ENCODE measurements around the gene TYRP1.

DNA sequence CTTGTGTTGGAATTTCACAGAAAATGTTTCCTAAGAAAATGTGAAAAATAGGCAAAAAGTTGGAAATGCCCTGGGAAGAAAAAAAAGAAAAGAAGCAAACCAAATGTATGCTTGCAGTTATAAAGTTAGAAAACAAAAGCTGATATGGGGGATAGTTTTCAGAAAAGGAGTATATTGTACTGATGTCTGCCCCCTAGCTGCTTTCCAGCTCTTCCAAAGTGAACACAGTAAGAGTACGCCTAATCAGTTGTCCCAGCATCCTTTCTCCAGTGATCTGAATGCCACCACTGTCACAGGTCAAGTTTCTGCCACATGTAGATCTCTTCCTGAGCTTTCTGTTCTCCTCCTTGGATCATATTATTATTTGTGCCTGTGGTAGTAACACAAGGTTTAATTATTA is 5.8 kb downstream of the TYRP1 start:
- TF ChIP-seq, protein P1, sequence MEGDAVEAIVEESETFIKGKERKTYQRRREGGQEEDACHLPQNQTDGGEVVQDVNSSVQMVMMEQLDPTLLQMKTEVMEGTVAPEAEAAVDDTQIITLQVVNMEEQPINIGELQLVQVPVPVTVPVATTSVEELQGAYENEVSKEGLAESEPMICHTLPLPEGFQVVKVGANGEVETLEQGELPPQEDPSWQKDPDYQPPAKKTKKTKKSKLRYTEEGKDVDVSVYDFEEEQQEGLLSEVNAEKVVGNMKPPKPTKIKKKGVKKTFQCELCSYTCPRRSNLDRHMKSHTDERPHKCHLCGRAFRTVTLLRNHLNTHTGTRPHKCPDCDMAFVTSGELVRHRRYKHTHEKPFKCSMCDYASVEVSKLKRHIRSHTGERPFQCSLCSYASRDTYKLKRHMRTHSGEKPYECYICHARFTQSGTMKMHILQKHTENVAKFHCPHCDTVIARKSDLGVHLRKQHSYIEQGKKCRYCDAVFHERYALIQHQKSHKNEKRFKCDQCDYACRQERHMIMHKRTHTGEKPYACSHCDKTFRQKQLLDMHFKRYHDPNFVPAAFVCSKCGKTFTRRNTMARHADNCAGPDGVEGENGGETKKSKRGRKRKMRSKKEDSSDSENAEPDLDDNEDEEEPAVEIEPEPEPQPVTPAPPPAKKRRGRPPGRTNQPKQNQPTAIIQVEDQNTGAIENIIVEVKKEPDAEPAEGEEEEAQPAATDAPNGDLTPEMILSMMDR (IDR thresholded peaks at IDR 0.05) = no peak
- TF ChIP-seq POLR2A (IDR thresholded peaks at IDR 0.05) = no peak
